ENCODE measurements around the gene TLE1. TPM values are rescaled to one million over a fixed set of nuclear protein-coding genes. Genes with fewer than 3 reads are reported as not detected.

Gene TLE1
- total and polyA plus RNA-seq, 2 experiments from 2014 or later = 2.1 to 3.4 TPM

GRCh38 chr9:81550207-81550583, 139.2 kb downstream of the TLE1 start:
- no peak overlapping the region for H3K27ac ChIP-seq
- H3K27me3 ChIP-seq = peaks cover 86% of the 10 kb centered on the region
- H3K36me3 ChIP-seq = no peaks in the 10 kb centered on the region
- TF ChIP-seq, protein P1, sequence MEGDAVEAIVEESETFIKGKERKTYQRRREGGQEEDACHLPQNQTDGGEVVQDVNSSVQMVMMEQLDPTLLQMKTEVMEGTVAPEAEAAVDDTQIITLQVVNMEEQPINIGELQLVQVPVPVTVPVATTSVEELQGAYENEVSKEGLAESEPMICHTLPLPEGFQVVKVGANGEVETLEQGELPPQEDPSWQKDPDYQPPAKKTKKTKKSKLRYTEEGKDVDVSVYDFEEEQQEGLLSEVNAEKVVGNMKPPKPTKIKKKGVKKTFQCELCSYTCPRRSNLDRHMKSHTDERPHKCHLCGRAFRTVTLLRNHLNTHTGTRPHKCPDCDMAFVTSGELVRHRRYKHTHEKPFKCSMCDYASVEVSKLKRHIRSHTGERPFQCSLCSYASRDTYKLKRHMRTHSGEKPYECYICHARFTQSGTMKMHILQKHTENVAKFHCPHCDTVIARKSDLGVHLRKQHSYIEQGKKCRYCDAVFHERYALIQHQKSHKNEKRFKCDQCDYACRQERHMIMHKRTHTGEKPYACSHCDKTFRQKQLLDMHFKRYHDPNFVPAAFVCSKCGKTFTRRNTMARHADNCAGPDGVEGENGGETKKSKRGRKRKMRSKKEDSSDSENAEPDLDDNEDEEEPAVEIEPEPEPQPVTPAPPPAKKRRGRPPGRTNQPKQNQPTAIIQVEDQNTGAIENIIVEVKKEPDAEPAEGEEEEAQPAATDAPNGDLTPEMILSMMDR (IDR thresholded peaks at IDR 0.05; ENCODE audit: low read depth, low read length) = no peak
- H3K9me3 ChIP-seq (ENCODE audit: low read depth) = no peaks in the 10 kb centered on the region
- no peak for DNase-seq (ENCODE audit: low read depth in 1 of 2, low spot score in 1 of 2)
- H3K4me3 ChIP-seq = no peak overlapping the region
- H3K4me1 ChIP-seq (ENCODE audit: low read depth) = no peaks in the 10 kb centered on the region

DNA sequence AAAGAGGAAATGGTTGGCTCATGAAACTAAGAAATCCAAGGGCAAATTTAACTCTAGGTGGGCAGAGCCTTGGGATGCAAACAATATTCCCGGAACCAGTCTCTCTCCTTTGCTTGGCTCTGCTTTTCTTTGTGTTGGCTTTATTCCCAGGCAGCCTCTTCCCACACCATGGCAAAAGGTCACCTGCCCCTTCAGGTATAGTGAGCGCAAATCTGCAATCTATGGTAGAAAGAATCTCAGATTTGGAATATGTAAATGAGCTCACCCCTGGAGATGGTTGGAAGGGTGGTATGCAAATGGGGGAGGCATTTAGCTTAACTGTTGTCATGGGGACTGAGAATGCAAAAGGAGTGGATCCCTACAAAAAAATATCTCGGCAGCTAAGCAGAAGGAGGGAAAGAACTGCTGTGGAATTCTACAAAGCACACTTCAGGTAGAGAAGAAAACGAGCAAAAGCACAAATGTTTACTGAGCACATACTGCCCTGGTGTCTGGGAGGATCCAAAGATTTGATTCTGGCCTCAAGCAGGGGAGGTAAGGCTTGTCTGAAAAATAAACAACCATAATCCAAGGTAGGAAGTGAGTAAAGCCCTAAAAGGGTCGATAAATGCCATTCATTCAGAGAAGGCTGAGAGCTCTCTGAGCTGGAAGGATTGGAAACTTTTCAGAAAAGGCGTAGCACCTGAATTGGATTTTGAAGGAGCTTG, 139.7 kb downstream of the TLE1 start:
- DNase-seq (ENCODE audit: low read depth in 1 of 2, low spot score in 1 of 2) = no peak
- no peaks in the 10 kb centered on the region for H3K36me3 ChIP-seq
- H3K27me3 ChIP-seq = peaks cover 80% of the 10 kb centered on the region
- H3K4me3 ChIP-seq = no peak overlapping the region
- TF ChIP-seq, protein P1 (IDR thresholded peaks at IDR 0.05; ENCODE audit: low read depth, low read length) = no peak
- H3K4me1 ChIP-seq (ENCODE audit: low read depth) = no peaks in the 10 kb centered on the region
- no peaks in the 10 kb centered on the region for H3K9me3 ChIP-seq (ENCODE audit: low read depth)
- H3K27ac ChIP-seq = no peak overlapping the region

GRCh38 chr9:81548911-81549310, 140.4 kb downstream of the TLE1 start:
- H3K27ac ChIP-seq = no peak overlapping the region
- H3K4me1 ChIP-seq (ENCODE audit: low read depth) = no peaks in the 10 kb centered on the region
- TF ChIP-seq, protein P1 (IDR thresholded peaks at IDR 0.05; ENCODE audit: low read depth, low read length) = no peak
- H3K36me3 ChIP-seq = no peaks in the 10 kb centered on the region
- no peaks in the 10 kb centered on the region for H3K9me3 ChIP-seq (ENCODE audit: low read depth)
- peaks cover 74% of the 10 kb centered on the region for H3K27me3 ChIP-seq
- no peak for DNase-seq (ENCODE audit: low read depth in 1 of 2, low spot score in 1 of 2)
- no peak overlapping the region for H3K4me3 ChIP-seq

- Histone ChIP-seq H3K4me1 (ENCODE audit: low read depth) (no peaks in the 10 kb centered on the region), H3K4me3 (no peak overlapping the region), H3K36me3 (no peaks in the 10 kb centered on the region), H3K27ac (no peak overlapping the region), H3K9me3 (ENCODE audit: low read depth) (no peaks in the 10 kb centered on the region), H3K27me3 (peaks cover 68% of the 10 kb centered on the region)
- TF ChIP-seq, protein P1 (IDR thresholded peaks at IDR 0.05; ENCODE audit: low read depth, low read length) = no peak
- DNase-seq (ENCODE audit: low read depth in 1 of 2, low spot score in 1 of 2) = no peak
Observed at GRCh38 chr9:81546489-81546888, 142.9 kb downstream of the TLE1 start.

DNA sequence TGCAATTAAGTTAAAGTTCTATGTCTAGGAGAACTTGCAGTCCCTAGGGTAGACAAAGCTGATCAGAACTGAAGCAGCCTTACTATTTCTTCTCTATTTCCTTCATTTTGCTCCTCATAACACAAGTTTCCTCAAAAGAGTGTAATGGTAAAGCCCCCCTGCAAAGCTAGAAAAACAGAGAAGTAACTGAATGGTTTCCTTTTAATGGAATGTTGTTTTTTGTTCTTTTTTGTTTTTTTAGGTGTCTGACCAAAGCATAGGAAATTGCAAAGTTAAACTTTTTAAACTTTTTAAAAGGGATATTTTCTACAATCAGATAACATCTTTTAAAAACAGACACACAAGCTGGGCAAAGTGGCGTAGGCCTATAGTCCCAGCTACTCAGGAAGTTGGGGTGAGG, 145.7 kb downstream of the TLE1 start:
- Histone ChIP-seq H3K27ac (no peak overlapping the region), H3K4me3 (no peak overlapping the region), H3K4me1 (ENCODE audit: low read depth) (no peaks in the 10 kb centered on the region), H3K27me3 (peaks cover 59% of the 10 kb centered on the region), H3K9me3 (ENCODE audit: low read depth) (no peaks in the 10 kb centered on the region), H3K36me3 (no peaks in the 10 kb centered on the region)
- DNase-seq (ENCODE audit: low read depth in 1 of 2, low spot score in 1 of 2) = no peak
- TF ChIP-seq, protein P1 (IDR thresholded peaks at IDR 0.05; ENCODE audit: low read depth, low read length) = no peak
